Panc1 (cell line): ENCODE results near the gene NF1. TPM values are rescaled to one million over a fixed set of nuclear protein-coding genes. Genes with fewer than 3 reads are reported as not detected.

Experiments used
- ATAC-seq: fragments of 200-7000 bp; cut with Tn5 transposase; 2 replicates; pipeline ENCODE4 v1.9.1; 2020; ENCODE audit warnings: mild to moderate bottlenecking, moderate library complexity
- BruUV-seq: library from RNA; stranded (reverse); fragments of 400-500 nt; replicated peaks from 2 replicates; lab custom pipeline; 2021; lab: Mats Ljungman, UMichigan
- CTCF ChIA-PET: fragments of 300-600 bp; sonication (Branson Sonifier 250); formaldehyde crosslinking; loops from one replicate; lab custom pipeline; 2022; ENCODE audit warnings: antibody characterized with exemption; lab: Charles Lee
- POLR2A ChIA-PET: fragments of 300-600 bp; sonication (Branson Sonifier 250); formaldehyde crosslinking; loops from one replicate; lab custom pipeline; 2022; ENCODE audit warnings: antibody characterized with exemption; lab: Charles Lee
- DNase-seq: peaks from one replicate; pipeline ENCODE4 v3.0.0-alpha.2; 2010; ENCODE audit warnings: low read depth, low spot score
- H3K27ac ChIP-seq: 2 replicates; pipeline ENCODE4 v1.5.1; 2011; ENCODE audit warnings: mild to moderate bottlenecking, low read length, inconsistent platforms
- H3K27me3 ChIP-seq: fragments of 200-500 bp; sonication (Bioruptor generic); 2 replicates; pipeline ENCODE4 v1.6.0; 2014; ENCODE audit warnings: low read length, inconsistent platforms; ENCODE audit not compliant: control insufficient read depth, insufficient read depth
- H3K36me3 ChIP-seq: fragments of 200-500 bp; sonication (Bioruptor generic); 2 replicates; pipeline ENCODE4 v1.5.1; 2014; ENCODE audit warnings: inconsistent platforms, mild to moderate bottlenecking, low read length, moderate library complexity; ENCODE audit not compliant: control insufficient read depth, insufficient read depth
- H3K4me1 ChIP-seq: 2 replicates; pipeline ENCODE4 v1.5.1; 2011; ENCODE audit warnings: inconsistent platforms, mild to moderate bottlenecking, low read length, moderate library complexity; ENCODE audit not compliant: control insufficient read depth, insufficient read depth
- H3K4me3 ChIP-seq, 2 experiments: 2 replicates each; pipeline ENCODE4 v1.5.1; 2011 to 2012; ENCODE audit warnings: low read depth in 2 of 2, low read length in 2 of 2, mild to moderate bottlenecking in 2 of 2, inconsistent platforms in 1 of 2, moderate library complexity in 1 of 2
- H3K9me3 ChIP-seq: fragments of 200-500 bp; sonication (Bioruptor generic); 2 replicates; pipeline ENCODE4 v1.5.1; 2014; ENCODE audit warnings: low read depth, mild to moderate bottlenecking, inconsistent platforms, low read length, moderate library complexity; ENCODE audit not compliant: control insufficient read depth, insufficient read depth
- CTCF ChIP-seq: fragments of 450-650 bp; IDR thresholded peaks from 2 replicates; pipeline ENCODE4 v1.5.1; 2017; ENCODE audit warnings: mild to moderate bottlenecking
- POLR2AphosphoS5 ChIP-seq: IDR thresholded peaks from 2 replicates; pipeline ENCODE4 v1.6.1; 2012; ENCODE audit warnings: mild to moderate bottlenecking, low read depth, low read length, moderate library complexity
- SIN3A ChIP-seq: IDR thresholded peaks from 2 replicates; pipeline ENCODE4 v1.6.1; 2012; ENCODE audit warnings: low read depth, mild to moderate bottlenecking, low read length, moderate library complexity, borderline replicate concordance; ENCODE audit not compliant: insufficient read depth
- TCF7L2 ChIP-seq: IDR thresholded peaks from 2 replicates; pipeline ENCODE4 v1.6.1; 2011; ENCODE audit warnings: mild to moderate bottlenecking, low read depth, low read length, inconsistent platforms
- in situ Hi-C: cut with HindIII; loops from 2 replicates; pipeline ENCODE4 v1.10.0; 2016; ENCODE audit warnings: low sequenced_read_pairs, low pct_unique_long_range_greater_than_20kb
- intact Hi-C: fragments of 100-400 bp; cut with micrococcal nuclease; formaldehyde crosslinking; loops from one replicate; pipeline ENCODE4 v1.10.0; 2022; ENCODE audit not compliant: unreplicated experiment
- total RNA-seq: library from RNA; stranded (reverse); gene quantifications from one replicate; pipeline ENCODE4 v1.2.1, GENCODE V29; 2021; ENCODE audit not compliant: unreplicated experiment
- TF ChIP-seq, protein P1 (sequence below), 2 experiments: IDR thresholded peaks; 2 replicates each; pipeline ENCODE4 v1.6.1; 2011 to 2012; ENCODE audit warnings: low read depth in 2 of 2, control low read depth in 1 of 2, low read length in 1 of 2, mild to moderate bottlenecking in 1 of 2, moderate library complexity in 1 of 2; ENCODE audit not compliant: insufficient read depth in 1 of 2

The NF1 gene
- total RNA-seq, 1 experiment from 2014 or later: 82.5 TPM

DNA sequence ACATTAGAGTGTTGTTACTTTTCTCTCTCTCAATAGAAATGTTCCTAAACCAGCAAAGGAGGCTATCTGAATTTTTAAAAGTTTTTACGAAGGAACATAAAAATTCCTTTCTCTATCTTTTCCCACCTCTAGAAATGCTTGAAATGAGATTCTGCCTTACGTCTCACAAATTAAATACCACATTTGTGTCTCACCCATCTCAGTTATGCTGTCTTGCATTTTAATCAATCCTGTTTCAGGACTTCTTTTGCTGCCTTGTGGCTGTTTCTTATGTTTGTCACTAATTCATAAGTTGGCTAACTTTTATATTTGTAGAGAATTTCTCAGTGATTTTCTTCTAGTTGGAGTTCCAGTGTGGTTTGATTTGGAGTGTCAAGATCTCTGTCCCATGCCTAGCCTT, 198.8 kb downstream of the NF1 start:
- in situ Hi-C loops: no loop called here
- no TSS peak for BruUV-seq
- intact Hi-C loops: no loop called here
- TF ChIP-seq, protein P1, sequence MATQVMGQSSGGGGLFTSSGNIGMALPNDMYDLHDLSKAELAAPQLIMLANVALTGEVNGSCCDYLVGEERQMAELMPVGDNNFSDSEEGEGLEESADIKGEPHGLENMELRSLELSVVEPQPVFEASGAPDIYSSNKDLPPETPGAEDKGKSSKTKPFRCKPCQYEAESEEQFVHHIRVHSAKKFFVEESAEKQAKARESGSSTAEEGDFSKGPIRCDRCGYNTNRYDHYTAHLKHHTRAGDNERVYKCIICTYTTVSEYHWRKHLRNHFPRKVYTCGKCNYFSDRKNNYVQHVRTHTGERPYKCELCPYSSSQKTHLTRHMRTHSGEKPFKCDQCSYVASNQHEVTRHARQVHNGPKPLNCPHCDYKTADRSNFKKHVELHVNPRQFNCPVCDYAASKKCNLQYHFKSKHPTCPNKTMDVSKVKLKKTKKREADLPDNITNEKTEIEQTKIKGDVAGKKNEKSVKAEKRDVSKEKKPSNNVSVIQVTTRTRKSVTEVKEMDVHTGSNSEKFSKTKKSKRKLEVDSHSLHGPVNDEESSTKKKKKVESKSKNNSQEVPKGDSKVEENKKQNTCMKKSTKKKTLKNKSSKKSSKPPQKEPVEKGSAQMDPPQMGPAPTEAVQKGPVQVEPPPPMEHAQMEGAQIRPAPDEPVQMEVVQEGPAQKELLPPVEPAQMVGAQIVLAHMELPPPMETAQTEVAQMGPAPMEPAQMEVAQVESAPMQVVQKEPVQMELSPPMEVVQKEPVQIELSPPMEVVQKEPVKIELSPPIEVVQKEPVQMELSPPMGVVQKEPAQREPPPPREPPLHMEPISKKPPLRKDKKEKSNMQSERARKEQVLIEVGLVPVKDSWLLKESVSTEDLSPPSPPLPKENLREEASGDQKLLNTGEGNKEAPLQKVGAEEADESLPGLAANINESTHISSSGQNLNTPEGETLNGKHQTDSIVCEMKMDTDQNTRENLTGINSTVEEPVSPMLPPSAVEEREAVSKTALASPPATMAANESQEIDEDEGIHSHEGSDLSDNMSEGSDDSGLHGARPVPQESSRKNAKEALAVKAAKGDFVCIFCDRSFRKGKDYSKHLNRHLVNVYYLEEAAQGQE (IDR thresholded peaks at IDR 0.05; ENCODE audit: insufficient read depth in 1 of 2, low read depth in 2 of 2, low read length in 1 of 2): no peak
- no peak for TF ChIP-seq TCF7L2
- TF ChIP-seq SIN3A: no peak
- no peak for TF ChIP-seq POLR2AphosphoS5
- no peak for TF ChIP-seq CTCF
- ChIA-PET CTCF (no interaction called here), POLR2A (no interaction called here)
- no peak overlapping the region for H3K27ac ChIP-seq
- H3K9me3 ChIP-seq: no peaks in the 10 kb centered on the region
- no peaks in the 10 kb centered on the region for H3K27me3 ChIP-seq
- no peaks in the 10 kb centered on the region for H3K4me1 ChIP-seq
- no peak overlapping the region for H3K4me3 ChIP-seq
- no peak for DNase-seq
- ATAC-seq: no peak
- no peaks in the 10 kb centered on the region; the same call in 1 of the 2 replicates for H3K36me3 ChIP-seq

DNA sequence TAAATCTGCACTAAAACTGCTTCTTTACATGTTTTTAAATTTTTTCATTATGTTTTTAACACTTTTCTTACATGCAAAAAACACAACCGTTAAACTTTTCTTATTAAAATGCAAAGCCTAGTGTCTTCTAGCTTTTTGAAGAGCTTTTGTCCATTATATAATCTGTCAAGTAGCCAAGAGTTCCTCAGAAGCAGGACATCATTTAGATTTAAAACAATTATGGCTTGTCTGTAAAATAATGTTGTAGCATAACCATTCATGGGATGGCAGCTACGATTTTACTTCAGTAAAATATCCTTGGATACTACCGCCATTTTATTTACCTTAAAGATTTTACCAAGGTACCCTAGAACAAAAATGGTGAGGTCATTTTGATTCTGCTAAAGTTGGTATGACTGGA, 199.5 kb downstream of the NF1 start:
- Histone ChIP-seq H3K9me3 (no peaks in the 10 kb centered on the region), H3K27me3 (no peaks in the 10 kb centered on the region), H3K36me3 (no peaks in the 10 kb centered on the region; the same call in 1 of the 2 replicates), H3K27ac (no peak overlapping the region), H3K4me3 (no peak overlapping the region), H3K4me1 (no peaks in the 10 kb centered on the region)
- in situ Hi-C loops (no loop called here), intact Hi-C loops (no loop called here)
- TF ChIP-seq CTCF (no peak), POLR2AphosphoS5 (no peak), SIN3A (no peak), TCF7L2 (no peak)
- TF ChIP-seq, protein P1 (IDR thresholded peaks at IDR 0.05; ENCODE audit: insufficient read depth in 1 of 2, low read depth in 2 of 2, low read length in 1 of 2): no peak
- ChIA-PET CTCF (interaction anchor here (0.5 kb wide), 1 partner anchor 308 kb away, joined by 3 read pairs; no protein-coding TSS in a partner anchor), POLR2A (no interaction called here)
- ATAC-seq (no peak), DNase-seq (no peak)
- BruUV-seq: no TSS peak
